Hematopoietic multipotent progenitor cell treated with erythropoietin and hydrocortisone succinate and interleukin-3 and kit ligand, for 17 days (in vitro differentiated cells): ENCODE measurements around the gene ORC3.
"Not testable (repeated sequence)": the region's sequence is repeated elsewhere in the genome, so short reads cannot be mapped to it uniquely, and the experiment has no call there.

Source experiments
- DNase-seq: peaks from one replicate; pipeline ENCODE4 v3.0.0-alpha.2; 2015; ENCODE audit warnings: low spot score

The ORC3 gene

GRCh38 chr6:87697581-87698546 is 107.9 kb downstream of the ORC3 start:
- DNase-seq: no peak

- DNase-seq: peak; percentile 27
These were observed 108.6 kb downstream of the ORC3 start for GRCh38 chr6:87698547-87699006.

GRCh38 chr6:87699576-87699975 is 109.6 kb downstream of the ORC3 start:
- DNase-seq: peak; percentile 37

- DNase-seq: peak; percentile 66
These were observed 110.7 kb downstream of the ORC3 start for GRCh38 chr6:87700397-87701343.

- DNase-seq: no peak
These were observed 111.4 kb downstream of the ORC3 start for GRCh38 chr6:87701344-87701675.

- peak; percentile 98 for DNase-seq
These were observed 112.0 kb downstream of the ORC3 start, which contains the start of gene AKIRIN2 for GRCh38 chr6:87701676-87702588. TSS of gene AKIRIN2 (minus strand) at chr6:87702233. CDS start at chr6:87701684, 549 bp downstream.

GRCh38 chr6:87702589-87702945 is 112.6 kb downstream of the ORC3 start:
- no peak for DNase-seq

GRCh38 chr6:87703039-87703438 is 113.1 kb downstream of the ORC3 start:
- DNase-seq: not testable (repeated sequence)

GRCh38 chr6:87705070-87705691 is 115.2 kb downstream of the ORC3 start:
- DNase-seq: no peak

GRCh38 chr6:87706187-87706966 is 116.4 kb downstream of the ORC3 start:
- no peak for DNase-seq

- not testable (repeated sequence) for DNase-seq
These were observed 118.9 kb downstream of the ORC3 start for GRCh38 chr6:87708581-87709427.

GRCh38 chr6:87710090-87710489 is 120.2 kb downstream of the ORC3 start:
- DNase-seq: no peak

GRCh38 chr6:87712713-87713112 is 122.8 kb downstream of the ORC3 start:
- DNase-seq: not testable (repeated sequence)

GRCh38 chr6:87714093-87714842 is 124.3 kb downstream of the ORC3 start:
- DNase-seq: no peak
